GM12865 (cell line): ENCODE measurements around the gene RAPGEF5.

Experiments used
- DNase-seq: peaks from one replicate; pipeline ENCODE4 v3.0.0; 2010; ENCODE audit warnings: low read depth
- H3K4me3 ChIP-seq: 2 replicates; pipeline ENCODE4 v1.5.1; 2011; ENCODE audit warnings: mild to moderate bottlenecking, low read depth, low read length, control low read depth
- TF ChIP-seq, protein P1 (sequence below): IDR thresholded peaks from 2 replicates; pipeline ENCODE4 v1.5.1; 2011; ENCODE audit warnings: low read length, control low read depth, low read depth, inconsistent platforms; ENCODE audit not compliant: insufficient read depth; ENCODE audit errors: missing control alignments

Gene RAPGEF5

DNA sequence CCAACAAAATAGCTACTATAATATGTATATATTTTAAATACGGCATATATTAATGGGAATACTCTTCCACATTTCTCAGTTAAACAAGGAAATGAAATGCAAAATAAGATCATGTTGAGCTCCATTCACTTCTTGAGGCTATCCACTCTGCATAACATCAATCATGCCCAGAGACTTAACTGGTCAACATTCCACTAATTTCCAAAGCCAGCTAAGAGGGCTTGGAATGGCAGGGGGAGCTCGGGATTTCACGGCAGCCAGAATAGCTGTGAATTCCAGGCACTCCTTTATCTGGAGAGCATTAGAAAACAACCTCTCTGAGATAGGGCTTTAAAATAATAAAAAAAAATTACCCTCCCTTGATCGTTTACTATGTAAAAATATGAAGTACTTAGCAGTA lies 216.4 kb downstream of the RAPGEF5 start:
- TF ChIP-seq, protein P1, sequence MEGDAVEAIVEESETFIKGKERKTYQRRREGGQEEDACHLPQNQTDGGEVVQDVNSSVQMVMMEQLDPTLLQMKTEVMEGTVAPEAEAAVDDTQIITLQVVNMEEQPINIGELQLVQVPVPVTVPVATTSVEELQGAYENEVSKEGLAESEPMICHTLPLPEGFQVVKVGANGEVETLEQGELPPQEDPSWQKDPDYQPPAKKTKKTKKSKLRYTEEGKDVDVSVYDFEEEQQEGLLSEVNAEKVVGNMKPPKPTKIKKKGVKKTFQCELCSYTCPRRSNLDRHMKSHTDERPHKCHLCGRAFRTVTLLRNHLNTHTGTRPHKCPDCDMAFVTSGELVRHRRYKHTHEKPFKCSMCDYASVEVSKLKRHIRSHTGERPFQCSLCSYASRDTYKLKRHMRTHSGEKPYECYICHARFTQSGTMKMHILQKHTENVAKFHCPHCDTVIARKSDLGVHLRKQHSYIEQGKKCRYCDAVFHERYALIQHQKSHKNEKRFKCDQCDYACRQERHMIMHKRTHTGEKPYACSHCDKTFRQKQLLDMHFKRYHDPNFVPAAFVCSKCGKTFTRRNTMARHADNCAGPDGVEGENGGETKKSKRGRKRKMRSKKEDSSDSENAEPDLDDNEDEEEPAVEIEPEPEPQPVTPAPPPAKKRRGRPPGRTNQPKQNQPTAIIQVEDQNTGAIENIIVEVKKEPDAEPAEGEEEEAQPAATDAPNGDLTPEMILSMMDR = no peak
- no peak overlapping the region for H3K4me3 ChIP-seq
- no peak for DNase-seq

DNA sequence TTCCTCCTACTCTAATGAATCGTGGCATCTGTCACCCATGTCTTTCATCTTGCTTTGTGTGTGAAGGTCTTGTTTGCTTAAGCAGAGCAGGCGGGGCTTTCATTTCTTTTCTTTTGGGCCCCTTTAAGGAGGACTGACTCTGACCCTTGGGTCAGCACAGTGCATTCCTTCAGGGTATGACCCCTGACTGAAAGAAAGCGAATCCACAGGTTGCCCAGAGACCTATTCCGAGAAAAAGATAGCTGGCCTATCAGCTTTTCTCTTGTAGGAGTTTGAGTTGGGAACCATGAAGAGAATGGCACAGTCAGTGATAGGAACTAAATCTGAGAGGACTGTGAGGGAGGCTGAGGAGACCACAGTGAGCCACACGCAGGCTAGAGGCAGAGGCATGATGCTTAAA lies 218.1 kb downstream of the RAPGEF5 start:
- no peak for DNase-seq

DNA sequence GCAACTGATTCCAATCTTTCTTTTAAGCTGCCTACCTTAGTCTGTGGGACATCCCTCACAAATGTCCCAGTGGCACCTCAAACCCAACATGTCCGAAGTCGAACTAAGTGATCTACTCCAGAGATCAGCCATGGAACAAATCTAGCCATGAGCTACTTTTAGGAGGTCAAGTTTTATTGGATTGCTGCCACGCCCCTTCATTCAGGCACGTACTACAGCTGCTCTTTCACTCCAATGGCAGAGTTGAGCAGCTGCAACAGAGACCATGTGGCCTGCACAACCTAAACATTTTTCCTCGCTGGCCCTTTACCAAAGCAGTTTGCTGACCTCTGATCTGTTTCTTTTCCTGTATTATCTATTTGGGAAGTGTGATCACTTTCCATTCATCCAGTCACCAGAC lies 218.8 kb downstream of the RAPGEF5 start:
- TF ChIP-seq, protein P1 = no peak
- DNase-seq = no peak
- H3K4me3 ChIP-seq = no peak overlapping the region

More for the DNA sequence above, 218.1 kb downstream of the RAPGEF5 start:
- no peak overlapping the region for H3K4me3 ChIP-seq
- TF ChIP-seq, protein P1 = no peak

DNA sequence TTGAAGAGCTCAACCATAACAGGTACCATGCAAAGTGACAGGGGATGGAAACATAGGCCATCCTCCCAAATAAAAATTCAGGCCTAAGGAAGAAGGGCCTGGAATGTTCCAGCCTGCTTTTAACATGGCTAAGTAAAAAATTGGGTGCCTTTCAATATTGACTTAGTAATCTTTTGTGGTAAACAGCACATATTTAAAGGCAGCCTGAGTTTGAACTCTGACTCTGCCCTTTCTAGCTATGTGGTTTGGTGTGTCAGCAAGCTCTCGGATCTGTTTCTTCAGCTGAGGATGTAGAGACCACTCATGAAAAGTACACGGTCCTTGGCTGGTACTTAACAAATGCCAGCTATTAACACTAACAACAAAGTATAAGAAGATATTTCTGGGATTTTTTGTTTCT lies 219.5 kb downstream of the RAPGEF5 start:
- DNase-seq = no peak
- TF ChIP-seq, protein P1 = no peak
- no peak overlapping the region for H3K4me3 ChIP-seq

DNA sequence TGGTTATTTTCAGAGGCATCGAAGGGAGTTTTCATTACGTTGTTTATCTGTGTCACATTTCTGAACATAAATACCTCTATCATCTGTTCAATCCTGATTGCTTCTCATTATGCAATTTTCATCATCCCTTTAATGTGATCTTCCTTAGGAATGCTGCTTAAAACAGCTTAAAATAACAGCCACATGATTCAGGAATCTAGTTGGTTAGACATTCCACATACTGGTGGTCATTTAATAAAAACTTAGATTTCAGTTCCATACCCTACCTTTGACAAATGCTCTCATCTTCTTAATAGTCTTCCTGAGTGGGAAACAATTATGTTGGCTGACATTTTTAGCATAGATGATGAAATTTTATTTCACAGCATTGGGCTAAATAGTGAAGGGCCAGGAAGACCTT lies 219.9 kb downstream of the RAPGEF5 start:
- TF ChIP-seq, protein P1 = no peak
- no peak for DNase-seq
- H3K4me3 ChIP-seq = no peak overlapping the region

DNA sequence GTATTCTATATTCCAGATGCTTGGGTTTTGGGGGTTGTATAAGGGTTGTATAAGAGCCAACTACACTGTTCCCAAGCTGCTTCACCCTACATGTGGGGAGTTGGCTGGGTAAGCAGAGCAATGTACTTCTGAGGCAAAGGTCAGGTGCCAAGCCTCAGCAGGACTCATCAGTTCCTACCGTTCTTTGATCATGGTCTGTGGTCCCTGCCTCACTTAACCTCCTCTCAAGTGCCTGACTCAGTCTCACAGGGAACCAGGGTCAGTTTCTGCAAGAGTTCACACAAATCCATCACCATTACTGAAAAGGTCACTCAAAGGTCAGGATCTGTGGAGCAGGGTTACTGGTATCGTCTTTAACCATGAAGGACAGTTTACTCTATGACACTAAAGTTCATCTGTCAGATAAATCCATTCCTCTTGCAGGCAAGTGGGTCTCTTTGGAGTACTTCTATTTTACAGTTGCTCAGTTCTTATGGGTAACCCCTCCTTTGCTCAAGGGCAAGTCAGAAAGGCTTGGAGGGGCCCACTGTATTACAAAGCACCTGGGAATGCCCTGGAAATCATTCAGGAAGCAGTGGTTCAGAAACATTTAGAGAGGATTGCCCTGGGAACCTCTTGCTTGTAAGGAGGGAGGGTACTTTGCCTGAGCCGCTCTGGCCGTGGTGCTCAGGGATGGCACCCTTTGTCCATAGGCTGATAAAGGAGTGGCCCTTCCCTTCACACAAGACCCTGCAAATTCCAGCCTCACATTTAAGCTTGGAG lies 227.0 kb downstream of the RAPGEF5 start:
- H3K4me3 ChIP-seq = no peak overlapping the region
- TF ChIP-seq, protein P1 = no peak
- no peak for DNase-seq

DNA sequence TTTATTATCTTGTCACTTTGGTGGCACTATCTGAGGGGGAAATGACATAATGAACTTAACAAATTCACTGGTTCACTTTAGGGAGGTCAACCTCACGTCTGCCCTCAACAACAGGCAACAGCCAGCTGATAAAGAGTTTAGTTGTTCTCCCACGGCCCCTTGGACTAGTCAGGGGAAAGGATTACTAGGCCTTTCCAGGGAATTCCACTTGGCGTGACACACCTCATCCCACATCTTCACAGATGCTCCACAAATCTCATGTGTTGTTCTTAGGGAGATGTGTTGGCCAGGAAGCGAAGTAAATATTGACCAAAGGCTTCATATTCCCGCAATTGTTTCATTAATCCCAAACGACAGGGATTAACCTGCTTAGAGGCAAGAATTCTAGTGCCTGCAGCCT lies 227.8 kb downstream of the RAPGEF5 start:
- H3K4me3 ChIP-seq = no peak overlapping the region
- DNase-seq = no peak
- TF ChIP-seq, protein P1 = no peak
